HepG2 (cell line): ENCODE measurements around the gene TSPAN15. TPM values are rescaled to one million over a fixed set of nuclear protein-coding genes. Genes with fewer than 3 reads are reported as not detected.

Experiments used
- ARID2 ChIP-seq: sonication (generic); formaldehyde crosslinking; IDR thresholded peaks from 2 replicates; pipeline ENCODE4 v1.8.1; 2022; ENCODE audit warnings: mild to moderate bottlenecking, missing genetic modification reagents, borderline replicate concordance
- CEBPZ ChIP-seq: IDR thresholded peaks from 2 replicates; pipeline ENCODE4 v1.6.1; 2012; ENCODE audit warnings: low read length, improper control_type of control experiment
- CSRNP1 ChIP-seq: sonication (generic); formaldehyde crosslinking; IDR thresholded peaks from 2 replicates; pipeline ENCODE4 v1.8.1; 2023; ENCODE audit warnings: mild to moderate bottlenecking, missing genetic modification reagents
- HNF1B ChIP-seq: sonication (generic); formaldehyde crosslinking; IDR thresholded peaks from 2 replicates; pipeline ENCODE4 v1.5.1; 2020; ENCODE audit warnings: mild to moderate bottlenecking, moderate library complexity, missing genetic modification reagents
- HNRNPUL1 ChIP-seq: fragments of 200-400 bp; formaldehyde crosslinking; IDR thresholded peaks from 2 replicates; pipeline ENCODE4 v1.6.1; 2017; ENCODE audit warnings: low read depth, mild to moderate bottlenecking, low read length, moderate library complexity
- MAFF ChIP-seq: IDR thresholded peaks from 2 replicates; pipeline ENCODE4 v1.6.1; 2011; ENCODE audit warnings: low read depth, low read length, improper control_type of control experiment
- MAX ChIP-seq: IDR thresholded peaks from 2 replicates; pipeline ENCODE4 v1.6.1; 2012; ENCODE audit warnings: inconsistent platforms
- MEIS2 ChIP-seq: sonication (generic); formaldehyde crosslinking; IDR thresholded peaks from 2 replicates; pipeline ENCODE4 v1.9.0; 2021; ENCODE audit warnings: mild to moderate bottlenecking, missing genetic modification reagents
- MYPOP ChIP-seq: sonication (generic); formaldehyde crosslinking; IDR thresholded peaks from 2 replicates; pipeline ENCODE4 v1.8.1; 2023; ENCODE audit warnings: mild to moderate bottlenecking, moderate library complexity, missing genetic modification reagents
- PAX8 ChIP-seq: sonication (generic); formaldehyde crosslinking; IDR thresholded peaks from 2 replicates; pipeline ENCODE4 v1.8.0; 2022; ENCODE audit warnings: mild to moderate bottlenecking, missing genetic modification reagents, borderline replicate concordance
- RELA ChIP-seq: sonication (generic); formaldehyde crosslinking; IDR thresholded peaks from 2 replicates; pipeline ENCODE4 v1.4.0; 2020; ENCODE audit warnings: missing genetic modification reagents
- ZNF362 ChIP-seq: sonication (generic); formaldehyde crosslinking; IDR thresholded peaks from 2 replicates; pipeline ENCODE4 v1.4.0; 2020; ENCODE audit warnings: missing genetic modification reagents, mild to moderate bottlenecking, borderline replicate concordance
- ZNF512 ChIP-seq: sonication (generic); formaldehyde crosslinking; IDR thresholded peaks from 2 replicates; pipeline ENCODE4 v1.4.0; 2020; ENCODE audit warnings: mild to moderate bottlenecking, missing genetic modification reagents
- ZNF678 ChIP-seq: sonication (generic); formaldehyde crosslinking; IDR thresholded peaks from 2 replicates; pipeline ENCODE4 v1.4.0; 2020; ENCODE audit warnings: mild to moderate bottlenecking, missing genetic modification reagents
- ZNF768 ChIP-seq: sonication (generic); formaldehyde crosslinking; IDR thresholded peaks from 2 replicates; pipeline ENCODE4 v1.4.0; 2020; ENCODE audit warnings: missing genetic modification reagents
- ZSCAN12 ChIP-seq: sonication (generic); formaldehyde crosslinking; IDR thresholded peaks from 2 replicates; pipeline ENCODE4 v1.9.0; 2021; ENCODE audit warnings: mild to moderate bottlenecking, missing genetic modification reagents
- polyA plus RNA-seq, 8 experiments: library from polyadenylated mRNA; depleted of rRNA in 3 of 8; stranded (reverse) in 7 of 8; unstranded in 1 of 8; fragments of >200 nt; fragmentation: Illumina TruSeq in 4 of 8; extraction: Trizol in 4 of 8; gene quantifications; 2 replicates each; pipeline versions ENCODE4 v1.2.1 to v1.2.3, GENCODE V29; 2011 to 2016; ENCODE audit warnings: low read depth in 4 of 8, missing spikeins in 1 of 8, mixed read lengths in 1 of 8; ENCODE audit not compliant: insufficient read depth in 1 of 8
- total RNA-seq, 5 experiments: library from RNA; depleted of rRNA; stranded (reverse); fragments of >200 nt; fragmentation: Illumina TruSeq; extraction: Trizol; gene quantifications; 2 replicates each; pipeline ENCODE4 v1.2.3, GENCODE V29; 2016; ENCODE audit warnings: low read depth in 1 of 5

Gene TSPAN15
- total and polyA plus RNA-seq, 2 of the 13 experiments (the other 11 are each of a cell fraction or from before 2014, with no cell fraction given) = 0.27 to 3.2 TPM

- TF ChIP-seq HNF1B (CRISPR knock-in tag) (0 out of 2 replicates have a peak, but pooled peaks have one; percentile 24), ZSCAN12 (no peak), HNRNPUL1 (no peak), RELA (no peak), MAX (peak; percentile 91), MYPOP (CRISPR knock-in tag) (peak; percentile 76; the same call in 1 of the 2 replicates), ZNF362 (no peak), ZNF512 (CRISPR knock-in tag) (no peak), ZNF768 (CRISPR knock-in tag) (no peak), PAX8 (CRISPR knock-in tag) (no peak), ZNF678 (CRISPR knock-in tag) (no peak), ARID2 (CRISPR knock-in tag) (no peak), CEBPZ (no peak), MEIS2 (CRISPR knock-in tag) (0 out of 2 replicates have a peak, but pooled peaks have one; percentile 40), MAFF (no peak), CSRNP1 (CRISPR knock-in tag) (no peak)
Measured at GRCh38 chr10:69425511-69426298, 25.6 kb upstream of the TSPAN15 start (continued).
